Smooth muscle cell (in vitro differentiated cells): Measurements from ENCODE around the gene SLC2A4RG. TPM values are rescaled to one million over a fixed set of nuclear protein-coding genes. Genes with fewer than 3 reads are reported as not detected.

Source experiments
- DNase-seq: peaks from one replicate; lab custom pipeline; 2025; ENCODE audit not compliant: unreplicated experiment; lab: John Stamatoyannopoulos, UW
- H2AFZ ChIP-seq: fragments of 200-600 bp; sonication (generic); 2 replicates; pipeline ENCODE4 v1.6.0; 2016; ENCODE audit warnings: antibody characterized with exemption, low read depth, mild to moderate bottlenecking
- H3F3A ChIP-seq: fragments of 200-600 bp; sonication (generic); 2 replicates; pipeline ENCODE4 v1.6.0; 2017; ENCODE audit warnings: antibody characterized with exemption, low read depth
- H3K27ac ChIP-seq: fragments of 200-600 bp; sonication (generic); 2 replicates; pipeline ENCODE4 v1.5.1; 2016; ENCODE audit warnings: low read depth, mild to moderate bottlenecking
- H3K27me3 ChIP-seq: fragments of 200-600 bp; sonication (generic); 2 replicates; pipeline ENCODE4 v1.6.1; 2016; ENCODE audit warnings: low read depth, mild to moderate bottlenecking
- H3K36me3 ChIP-seq: fragments of 200-600 bp; sonication (generic); 2 replicates; pipeline ENCODE4 v1.5.1; 2016; ENCODE audit warnings: low read depth
- H3K4me1 ChIP-seq: fragments of 200-600 bp; sonication (generic); 2 replicates; pipeline ENCODE4 v1.5.1; 2016; ENCODE audit warnings: low read depth
- H3K4me2 ChIP-seq: fragments of 200-600 bp; sonication (generic); 2 replicates; pipeline ENCODE4 v1.6.0; 2016; ENCODE audit warnings: mild to moderate bottlenecking
- H3K4me3 ChIP-seq: fragments of 200-600 bp; sonication (generic); 2 replicates; pipeline ENCODE4 v1.5.1; 2016; ENCODE audit warnings: mild to moderate bottlenecking
- H3K79me2 ChIP-seq: fragments of 200-600 bp; sonication (generic); 2 replicates; pipeline ENCODE4 v1.6.0; 2016; ENCODE audit warnings: low read depth, mild to moderate bottlenecking
- H3K9ac ChIP-seq: fragments of 200-600 bp; sonication (generic); 2 replicates; pipeline ENCODE4 v1.6.0; 2016; ENCODE audit warnings: low read depth
- H3K9me3 ChIP-seq: fragments of 200-600 bp; sonication (generic); replicated peaks from 2 replicates; pipeline ENCODE4 v1.5.1; 2016; ENCODE audit warnings: low read depth
- H4K20me1 ChIP-seq: fragments of 200-600 bp; sonication (generic); 2 replicates; pipeline ENCODE4 v1.6.0; 2016; ENCODE audit warnings: low read depth
- CTCF ChIP-seq: fragments of 200-600 bp; sonication (generic); IDR thresholded peaks from 2 replicates; pipeline ENCODE4 v1.5.1; 2017; ENCODE audit warnings: borderline replicate concordance, mild to moderate bottlenecking, antibody characterized with exemption; ENCODE audit not compliant: insufficient read depth, poor library complexity, severe bottlenecking
- WGBS: methylation state at CpG from one replicate; pipeline ENCODE4 v1.1.7; 2016; ENCODE audit warnings: low lambda C conversion rate; 5-methylcytosine and 5-hydroxymethylcytosine counted together
- polyA plus RNA-seq: library from polyadenylated mRNA; unstranded; fragments of >200 nt; fragmentation: Nextera tagmentation; extraction: Ambion mirVana; gene quantifications from 2 replicates; pipeline ENCODE4 v1.2.1, GENCODE V29; 2016
- total RNA-seq: library from RNA; depleted of rRNA; stranded (reverse); fragments of >200 nt; gene quantifications from 2 replicates; pipeline ENCODE4 v1.2.3, GENCODE V29; 2014

The SLC2A4RG gene
- total and polyA plus RNA-seq, 2 experiments from 2014 or later: 43.7 to 45.6 TPM

- Histone ChIP-seq H4K20me1 (peaks cover 62% of the 10 kb centered on the region), H3K4me1 (peaks cover 30% of the 10 kb centered on the region), H3K27me3 (no peaks in the 10 kb centered on the region), H3F3A (peaks cover 17% of the 10 kb centered on the region), H3K27ac (no peak overlapping the region), H3K4me3 (peak overlapping the region; percentile 58), H3K4me2 (peak overlapping the region; percentile 96), H3K36me3 (no peaks in the 10 kb centered on the region), H3K9me3 (no peaks in the 10 kb centered on the region), H2AFZ (no peak overlapping the region), H3K79me2 (no peaks in the 10 kb centered on the region), H3K9ac (no peak overlapping the region)
- WGBS: 55% methylated on average over 29 of the region's 30 CpGs
- TF ChIP-seq CTCF: no peak
- DNase-seq: no peak
These were observed 2.5 kb upstream of the SLC2A4RG start for GRCh38 chr20:63736893-63737694.

- H4K20me1 ChIP-seq: peaks cover 59% of the 10 kb centered on the region
- peak overlapping the region; percentile 96 for H3K4me2 ChIP-seq
- WGBS: 22% methylated on average over 9 of the region's 26 CpGs
- no peaks in the 10 kb centered on the region for H3K9me3 ChIP-seq
- no peak for TF ChIP-seq CTCF
- no peak for DNase-seq
- H3K27ac ChIP-seq: no peak overlapping the region
- H3K36me3 ChIP-seq: no peaks in the 10 kb centered on the region
- no peaks in the 10 kb centered on the region for H3K27me3 ChIP-seq
- H3K79me2 ChIP-seq: no peaks in the 10 kb centered on the region
- peaks cover 30% of the 10 kb centered on the region for H3K4me1 ChIP-seq
- H3F3A ChIP-seq: peaks cover 17% of the 10 kb centered on the region
- H3K9ac ChIP-seq: no peak overlapping the region
- H3K4me3 ChIP-seq: peak overlapping the region; percentile 58
- no peak overlapping the region for H2AFZ ChIP-seq
These were observed 2.0 kb upstream of the SLC2A4RG start for GRCh38 chr20:63737695-63737944.

- 34% methylated on average over 27 of the region's 43 CpGs for WGBS
- no peaks in the 10 kb centered on the region for H3K79me2 ChIP-seq
These were observed 1.5 kb upstream of the SLC2A4RG start for GRCh38 chr20:63737945-63738686.

More at GRCh38 chr20:63737945-63738686, 1.5 kb upstream of the SLC2A4RG start:
- H3K4me2 ChIP-seq: peak overlapping the region; percentile 96
- no peaks in the 10 kb centered on the region for H3K9me3 ChIP-seq
- no peak for DNase-seq
- no peaks in the 10 kb centered on the region for H3K27me3 ChIP-seq
- H3K27ac ChIP-seq: no peak overlapping the region
- H2AFZ ChIP-seq: no peak overlapping the region
- H3K4me1 ChIP-seq: peaks cover 30% of the 10 kb centered on the region
- peak overlapping the region; percentile 58 for H3K4me3 ChIP-seq
- no peaks in the 10 kb centered on the region for H3K36me3 ChIP-seq
- H3K9ac ChIP-seq: no peak overlapping the region
- H4K20me1 ChIP-seq: peaks cover 54% of the 10 kb centered on the region
- H3F3A ChIP-seq: peaks cover 18% of the 10 kb centered on the region
- no peak for TF ChIP-seq CTCF
